Measurements from ENCODE around the gene CCDC124. TPM values are rescaled to one million over a fixed set of nuclear protein-coding genes. Genes with fewer than 3 reads are reported as not detected.

CCDC124 gene
- total RNA-seq, 1 donor from 2014 or later: 122 TPM

DNA sequence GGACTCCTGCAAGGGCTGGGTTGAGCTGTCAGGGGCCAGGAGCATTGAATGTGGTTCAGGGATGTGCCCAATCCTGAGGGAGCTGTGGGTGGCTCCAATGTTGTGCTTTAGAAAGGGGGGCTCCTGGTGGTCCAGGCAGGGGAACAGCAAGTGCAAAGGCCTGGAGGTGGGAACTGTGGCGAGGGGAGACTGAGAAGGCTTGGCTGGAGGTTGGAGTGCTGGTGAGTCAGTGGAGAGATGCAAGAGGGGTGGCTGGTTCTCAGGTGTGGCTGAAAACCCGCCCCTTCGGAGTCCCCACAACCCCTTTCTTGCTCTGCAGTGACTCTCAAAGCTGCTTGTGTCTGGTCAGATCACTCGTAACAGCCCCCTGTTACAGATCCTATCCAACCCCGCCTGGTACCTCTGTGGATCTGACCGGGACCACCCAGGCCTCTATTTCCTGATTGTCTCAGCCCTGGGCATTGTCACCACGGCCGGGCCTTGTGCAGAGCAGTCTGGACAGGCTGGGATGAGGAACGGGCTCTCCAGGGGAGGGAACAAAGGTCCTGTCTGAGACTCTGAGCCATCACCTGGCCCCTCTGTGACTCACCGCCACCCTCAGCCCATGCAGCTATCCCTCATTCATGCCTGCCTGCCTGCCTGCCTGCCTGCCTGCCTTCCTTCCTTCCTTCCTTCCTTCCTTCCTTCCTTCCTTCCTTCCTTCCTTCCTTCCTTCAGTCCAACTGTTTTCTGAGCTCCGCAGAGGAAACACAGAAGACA is 32.7 kb downstream of the CCDC124 start:
- no peak overlapping the region for H3K27ac Mint-ChIP-seq (ENCODE audit: unreplicated experiment)
- peaks cover 4% of the 10 kb centered on the region for H3K4me1 Mint-ChIP-seq

DNA sequence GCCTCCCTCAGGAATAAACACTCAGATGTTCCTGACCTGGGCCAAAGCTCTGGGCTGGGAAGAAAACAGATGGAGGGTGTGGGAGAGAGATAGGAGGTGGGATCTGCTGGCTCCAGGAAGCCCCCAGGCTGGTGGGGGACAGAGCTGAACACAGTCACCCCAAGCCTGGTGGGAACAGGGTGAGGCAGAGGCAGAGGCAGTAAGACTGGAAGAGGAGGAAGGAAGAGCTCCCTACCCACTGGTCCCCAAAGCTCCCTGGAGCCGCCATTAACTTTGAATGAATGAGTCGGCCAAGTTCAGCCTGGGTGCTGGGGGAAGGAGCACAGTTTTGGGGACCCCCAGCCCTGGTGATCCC is 33.3 kb downstream of the CCDC124 start:
- TF ChIP-seq, protein P1, sequence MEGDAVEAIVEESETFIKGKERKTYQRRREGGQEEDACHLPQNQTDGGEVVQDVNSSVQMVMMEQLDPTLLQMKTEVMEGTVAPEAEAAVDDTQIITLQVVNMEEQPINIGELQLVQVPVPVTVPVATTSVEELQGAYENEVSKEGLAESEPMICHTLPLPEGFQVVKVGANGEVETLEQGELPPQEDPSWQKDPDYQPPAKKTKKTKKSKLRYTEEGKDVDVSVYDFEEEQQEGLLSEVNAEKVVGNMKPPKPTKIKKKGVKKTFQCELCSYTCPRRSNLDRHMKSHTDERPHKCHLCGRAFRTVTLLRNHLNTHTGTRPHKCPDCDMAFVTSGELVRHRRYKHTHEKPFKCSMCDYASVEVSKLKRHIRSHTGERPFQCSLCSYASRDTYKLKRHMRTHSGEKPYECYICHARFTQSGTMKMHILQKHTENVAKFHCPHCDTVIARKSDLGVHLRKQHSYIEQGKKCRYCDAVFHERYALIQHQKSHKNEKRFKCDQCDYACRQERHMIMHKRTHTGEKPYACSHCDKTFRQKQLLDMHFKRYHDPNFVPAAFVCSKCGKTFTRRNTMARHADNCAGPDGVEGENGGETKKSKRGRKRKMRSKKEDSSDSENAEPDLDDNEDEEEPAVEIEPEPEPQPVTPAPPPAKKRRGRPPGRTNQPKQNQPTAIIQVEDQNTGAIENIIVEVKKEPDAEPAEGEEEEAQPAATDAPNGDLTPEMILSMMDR (conservative IDR thresholded peaks at IDR 0.05): no peak
- Mint-ChIP-seq H3K4me3 (peak overlapping the region; percentile 75), H3K27ac (ENCODE audit: unreplicated experiment) (no peak overlapping the region), H3K9me3 (no peaks in the 10 kb centered on the region), H3K27me3 (ENCODE audit: low read depth) (peaks cover 38% of the 10 kb centered on the region), H3K4me1 (peaks cover 4% of the 10 kb centered on the region), H3K36me3 (ENCODE audit: low read depth) (no peaks in the 10 kb centered on the region)
- no peak for DNase-seq (ENCODE audit: low read depth, low spot score)

More for the DNA sequence above, 32.7 kb downstream of the CCDC124 start:
- H3K36me3 Mint-ChIP-seq (ENCODE audit: low read depth): no peaks in the 10 kb centered on the region
- DNase-seq (ENCODE audit: low read depth, low spot score): no peak
- H3K27me3 Mint-ChIP-seq (ENCODE audit: low read depth): peaks cover 39% of the 10 kb centered on the region
- H3K4me3 Mint-ChIP-seq: peak overlapping the region; percentile 75
- no peaks in the 10 kb centered on the region for H3K9me3 Mint-ChIP-seq
- TF ChIP-seq, protein P1 (conservative IDR thresholded peaks at IDR 0.05): no peak

DNA sequence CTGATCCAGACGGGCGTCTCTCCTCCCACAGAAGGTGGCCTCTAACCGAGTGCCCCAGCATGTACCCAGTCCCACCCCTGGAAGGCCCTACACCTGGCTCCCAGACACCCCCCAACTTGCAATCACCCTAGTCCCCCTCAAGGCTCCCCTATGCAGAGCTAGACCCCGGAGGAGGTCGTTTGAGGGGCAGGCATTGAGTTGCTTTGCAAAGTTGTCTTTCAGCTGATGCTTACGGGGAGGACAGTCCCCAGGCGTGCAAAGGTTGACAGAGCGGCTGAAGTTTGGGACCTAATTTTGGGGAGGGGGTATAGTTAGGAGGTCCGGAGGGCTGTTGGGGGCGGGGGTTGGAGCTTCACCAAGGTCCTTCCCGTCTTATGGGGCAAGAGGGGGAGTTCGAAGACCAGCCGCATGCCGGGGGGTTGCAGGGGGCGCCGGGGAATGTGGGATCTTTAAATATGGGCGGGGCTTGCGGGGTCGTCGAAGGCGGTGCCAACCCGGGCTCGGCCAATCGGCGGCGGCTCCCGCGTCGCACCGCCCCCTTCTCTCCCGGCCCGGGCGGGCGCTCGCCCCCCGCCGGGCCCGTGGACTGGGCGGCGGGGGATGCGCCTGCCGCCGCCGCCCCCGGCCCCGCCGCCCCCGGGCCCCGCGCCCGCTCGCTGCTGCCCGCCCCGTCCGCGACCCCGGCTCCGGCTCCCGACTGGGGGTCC is 33.9 kb downstream of the CCDC124 start, which contains the start of gene KCNN1:
TSS of gene KCNN1 (plus strand) at position 558 of the 707 bp plus-strand sequence. CDS start 6,782 bp downstream, outside the sequence.
- Mint-ChIP-seq H3K4me1 (peaks cover 4% of the 10 kb centered on the region), H3K27me3 (ENCODE audit: low read depth) (peaks cover 37% of the 10 kb centered on the region), H3K9me3 (no peaks in the 10 kb centered on the region), H3K4me3 (peak within 1 kb of the TSS; percentile 89), H3K36me3 (ENCODE audit: low read depth) (no peaks in the 10 kb centered on the region), H3K27ac (ENCODE audit: unreplicated experiment) (no peak within 1 kb of the TSS)
- TF ChIP-seq, protein P1 (conservative IDR thresholded peaks at IDR 0.05): no peak
- peak; percentile 45 for DNase-seq (ENCODE audit: low read depth, low spot score)

DNA sequence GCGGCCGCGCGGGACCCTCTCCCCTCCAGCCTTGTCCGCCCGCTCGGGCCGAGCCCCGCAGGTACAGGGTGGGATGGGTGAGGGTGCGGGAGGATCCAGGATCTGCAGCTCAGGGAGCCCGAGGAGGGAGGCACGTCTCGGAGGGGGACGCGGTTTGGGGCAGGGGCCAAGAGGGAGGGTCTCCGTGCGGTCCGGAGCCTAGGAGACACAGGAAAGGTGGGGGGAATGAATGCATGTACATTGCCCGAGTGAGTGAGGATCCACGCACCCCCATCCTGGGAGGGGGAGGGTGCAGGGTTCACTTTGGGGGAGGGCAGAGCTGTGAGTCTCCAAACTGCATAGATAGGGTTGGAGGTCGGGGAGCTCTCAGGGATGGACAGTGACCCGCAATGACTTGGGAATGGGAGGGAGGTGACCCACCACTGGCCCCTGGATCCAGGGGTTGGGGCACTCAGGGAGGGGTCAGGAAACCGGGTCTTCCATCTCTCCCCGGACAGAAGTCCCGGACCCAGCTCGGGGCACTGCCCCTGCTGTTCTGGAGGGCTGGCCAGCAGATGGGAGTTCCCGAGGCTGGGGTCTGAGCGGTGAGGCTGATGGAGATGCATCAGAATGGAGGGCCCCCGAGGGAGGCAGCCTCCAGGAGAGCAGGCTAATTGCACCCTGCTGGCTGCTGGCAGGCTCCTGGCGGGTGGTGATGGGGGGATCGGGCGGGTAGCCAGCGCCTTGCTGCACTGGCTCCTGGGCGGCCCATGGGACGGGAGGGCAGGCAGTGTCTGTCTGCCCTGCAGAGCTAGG is 34.6 kb downstream of the CCDC124 start:
- Mint-ChIP-seq H3K27me3 (ENCODE audit: low read depth) (peaks cover 37% of the 10 kb centered on the region), H3K9me3 (no peaks in the 10 kb centered on the region), H3K36me3 (ENCODE audit: low read depth) (no peaks in the 10 kb centered on the region), H3K27ac (ENCODE audit: unreplicated experiment) (no peak overlapping the region), H3K4me1 (peaks cover 4% of the 10 kb centered on the region), H3K4me3 (peak overlapping the region; percentile 89)
- no peak for DNase-seq (ENCODE audit: low read depth, low spot score)
- TF ChIP-seq, protein P1 (conservative IDR thresholded peaks at IDR 0.05): no peak

DNA sequence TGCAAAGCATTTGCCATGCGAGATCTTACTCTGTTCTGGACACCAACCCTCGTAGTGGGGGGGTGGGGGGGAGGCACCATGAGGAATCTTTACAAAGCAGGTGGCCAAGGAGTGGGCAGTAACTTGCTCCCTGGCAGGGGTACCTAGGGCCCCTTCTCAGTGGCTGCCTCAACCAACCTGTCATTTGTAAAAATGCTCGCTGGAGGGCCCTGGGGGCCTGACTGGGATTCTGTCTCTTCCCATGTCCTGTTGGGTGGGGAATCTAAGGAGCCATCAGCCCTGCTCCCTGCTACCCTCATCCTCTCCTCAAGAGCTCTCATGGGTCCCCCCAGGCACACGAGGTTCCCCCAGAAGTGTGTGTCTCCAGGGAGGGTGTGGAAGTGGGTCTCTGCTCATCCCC is 35.5 kb downstream of the CCDC124 start:
- Mint-ChIP-seq H3K27ac (ENCODE audit: unreplicated experiment) (no peak overlapping the region), H3K36me3 (ENCODE audit: low read depth) (no peaks in the 10 kb centered on the region), H3K4me3 (peak overlapping the region; percentile 56), H3K9me3 (no peaks in the 10 kb centered on the region), H3K27me3 (ENCODE audit: low read depth) (peaks cover 37% of the 10 kb centered on the region), H3K4me1 (peaks cover 4% of the 10 kb centered on the region)
- TF ChIP-seq, protein P1 (conservative IDR thresholded peaks at IDR 0.05): no peak
- DNase-seq (ENCODE audit: low read depth, low spot score): no peak
